Posterior cingulate gyrus (tissue), 11 donors: ENCODE results near the gene KLHL24.
"Not testable (repeated sequence)": the region's sequence is repeated elsewhere in the genome, so short reads cannot be mapped to it uniquely, and the experiment has no call there.

Source experiments
- DNase-seq, 10 donors: peaks; one replicate each; pipeline versions ENCODE4 v3.0.0 to v3.0.0-alpha.2; 2020 to 2021; ENCODE audit warnings: mixed read lengths in 3 of 10
- intact Hi-C: fragments of 100-400 bp; cut with DNase I; formaldehyde crosslinking; loops from one replicate; pipeline ENCODE4 v1.15.1; 2023

KLHL24 gene

GRCh38 chr3:183690402-183690995, 55.1 kb downstream of the KLHL24 start:
- DNase-seq: no peak
- intact Hi-C loops: loop anchor here (10.0 kb wide), 1 partner anchor 186 kb away; no protein-coding TSS in a partner anchor

- DNase-seq: no peak
- intact Hi-C loops: loop anchor here (10.0 kb wide), 1 partner anchor 188 kb away; no protein-coding TSS in a partner anchor
Measured at GRCh38 chr3:183692436-183692835, 57.0 kb downstream of the KLHL24 start.

- intact Hi-C loops: loop anchor here (10.0 kb wide), 1 partner anchor 191 kb away; no protein-coding TSS in a partner anchor
- no peak for DNase-seq
Measured at GRCh38 chr3:183695569-183696364, 60.3 kb downstream of the KLHL24 start.

- DNase-seq: no peak
- intact Hi-C loops: loop anchor here (10.0 kb wide), 1 partner anchor 192 kb away; no protein-coding TSS in a partner anchor
Measured at GRCh38 chr3:183697123-183697609, 61.7 kb downstream of the KLHL24 start.

- peak in 9 of 10 donors; percentile 40 to 95 (median 59) for DNase-seq
- intact Hi-C loops: loop anchor here (1.0 to 10.0 kb wide), 2 partner anchors 61 to 193 kb away; no protein-coding TSS in a partner anchor
Measured at GRCh38 chr3:183697610-183698317, 62.3 kb downstream of the KLHL24 start, which contains the start of gene YEATS2. Gene YEATS2, plus strand, starts transcription at chr3:183697797. Its CDS starts 17,366 bp downstream, at chr3:183715163.

DNA sequence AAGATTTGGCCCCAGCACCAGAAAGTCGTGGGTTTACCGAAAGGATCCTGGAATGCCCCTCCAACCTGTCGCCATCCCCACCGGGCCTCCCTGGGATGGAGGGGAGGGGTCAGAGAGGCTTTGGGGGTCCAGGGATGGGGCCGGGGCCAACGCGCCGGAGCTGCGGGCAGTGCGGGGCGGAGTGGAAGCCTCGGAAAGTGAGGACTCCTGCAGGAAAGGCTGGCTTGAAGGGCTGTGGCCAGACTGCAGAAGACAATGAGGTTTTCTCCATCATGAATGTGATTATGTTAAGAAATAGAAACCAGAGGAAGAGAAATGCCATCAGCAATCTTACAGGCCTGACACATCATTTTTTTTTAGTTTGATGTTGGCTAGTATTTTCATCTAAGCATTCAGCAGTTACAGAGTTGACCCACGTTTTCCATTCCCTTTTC, 62.9 kb downstream of the KLHL24 start:
- peak in 7 of 10 donors; percentile 10 to 88 (median 29) for DNase-seq
- intact Hi-C loops: loop anchor here (1.0 to 10.0 kb wide), 2 partner anchors 62 to 194 kb away; no protein-coding TSS in a partner anchor

DNA sequence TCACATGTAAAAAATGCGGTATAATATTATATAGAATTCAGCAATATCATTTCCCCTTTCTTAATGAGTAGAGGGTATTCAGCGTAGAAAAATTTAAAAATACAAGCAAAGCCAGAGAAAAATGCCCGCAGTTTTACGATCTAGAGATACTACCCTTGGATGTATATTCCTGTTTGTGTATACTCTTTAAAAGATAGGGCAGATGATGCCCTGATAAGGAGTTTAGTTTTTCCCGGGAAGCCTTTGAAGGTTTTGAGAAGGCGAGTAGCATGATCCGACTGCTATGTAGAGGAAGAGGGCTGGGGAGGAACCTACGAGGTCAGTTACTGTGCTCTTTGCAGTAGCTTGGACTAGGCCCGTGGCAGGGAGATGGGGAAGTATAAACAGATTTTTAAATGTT, 63.3 kb downstream of the KLHL24 start:
- intact Hi-C loops: loop anchor here (1.0 to 10.0 kb wide), 2 partner anchors 62 to 194 kb away; no protein-coding TSS in a partner anchor

DNA sequence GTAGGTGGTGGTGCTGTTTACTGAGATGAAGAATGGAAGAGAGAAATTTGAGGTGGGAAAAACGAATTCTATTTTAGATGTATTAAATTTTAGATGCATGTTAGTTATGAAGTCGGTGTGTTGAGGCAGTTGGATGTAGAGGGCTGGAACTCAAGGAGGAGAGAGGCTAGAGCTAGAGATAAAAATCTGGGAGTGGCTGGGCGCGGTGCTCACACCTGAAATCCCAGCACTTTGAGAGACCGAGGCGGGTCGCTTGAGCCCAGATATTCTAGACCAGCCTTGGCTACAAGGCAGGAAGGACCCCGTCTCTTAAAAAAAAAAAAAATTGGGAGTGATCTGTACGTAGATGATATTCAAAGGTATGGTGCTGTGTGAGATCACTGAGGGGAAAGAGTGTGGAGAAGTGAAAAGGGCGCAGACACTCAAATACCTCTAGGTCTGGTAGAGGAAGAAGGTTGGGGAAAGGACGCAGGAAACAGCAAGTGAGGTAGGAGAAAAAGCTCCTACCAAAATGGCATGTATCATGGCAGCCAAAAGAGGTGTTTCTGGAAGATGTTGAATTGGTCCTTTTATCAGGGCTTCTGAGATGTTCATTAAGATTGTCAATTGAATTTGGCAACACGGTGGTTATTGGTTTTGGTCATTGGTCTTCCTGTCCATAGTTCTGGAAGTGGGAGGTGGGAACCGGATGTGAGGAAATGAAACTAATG, 64.0 kb downstream of the KLHL24 start:
- intact Hi-C loops: loop anchor here (10.0 kb wide), 1 partner anchor 195 kb away; no protein-coding TSS in a partner anchor
- no peak for DNase-seq

More for the DNA sequence above, 63.3 kb downstream of the KLHL24 start:
- no peak for DNase-seq

DNA sequence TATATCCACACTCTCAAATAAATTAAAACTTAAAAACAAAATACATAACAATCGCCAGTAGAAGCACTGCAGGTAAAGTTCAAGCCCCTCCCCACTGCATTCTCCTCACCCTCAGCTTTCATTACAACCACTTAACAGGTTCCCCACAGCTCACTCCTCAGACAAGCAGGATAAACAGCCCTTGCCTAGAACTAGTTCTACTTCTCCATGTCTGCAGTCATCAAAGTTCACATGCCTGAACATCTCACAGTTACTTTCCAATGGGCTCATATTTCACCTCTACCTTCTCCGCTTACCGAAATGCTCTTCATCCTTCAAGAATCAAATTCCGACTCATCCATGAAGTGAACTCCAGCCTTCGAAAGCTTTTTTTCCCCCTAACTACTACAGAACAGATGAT, 66.3 kb downstream of the KLHL24 start:
- no peak for DNase-seq
- intact Hi-C loops: no loop called here

- intact Hi-C loops, DNase-seq: not testable (repeated sequence)
Measured at GRCh38 chr3:183703892-183704291, 68.5 kb downstream of the KLHL24 start.

DNA sequence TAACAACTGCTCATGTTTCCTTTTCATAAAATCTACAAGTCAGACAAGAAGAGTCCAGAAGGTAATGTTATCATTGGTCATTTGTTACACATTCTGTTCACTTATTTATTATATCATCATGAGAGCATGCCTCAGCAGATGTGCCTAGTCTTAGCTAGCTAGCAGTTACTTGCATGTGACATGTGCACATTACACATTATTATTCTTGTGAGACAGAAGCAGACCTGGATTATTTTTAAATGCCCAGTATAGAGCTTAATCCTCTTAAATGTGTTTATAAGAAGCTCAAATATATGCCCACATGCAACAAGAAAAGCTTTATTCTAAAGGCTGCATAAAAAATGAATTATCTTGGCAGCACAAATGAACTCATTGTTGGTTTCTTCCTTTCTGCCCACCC, 74.8 kb downstream of the KLHL24 start:
- intact Hi-C loops: no loop called here
- DNase-seq: no peak

- DNase-seq: no peak
- intact Hi-C loops: no loop called here
Measured at GRCh38 chr3:183711516-183711915, 76.1 kb downstream of the KLHL24 start.

GRCh38 chr3:183714622-183715021, 79.2 kb downstream of the KLHL24 start:
- DNase-seq: no peak
- intact Hi-C loops: no loop called here

- DNase-seq: no peak
- intact Hi-C loops: no loop called here
Measured at GRCh38 chr3:183718012-183718411, 82.6 kb downstream of the KLHL24 start.

GRCh38 chr3:183725387-183725786, 90.0 kb downstream of the KLHL24 start:
- intact Hi-C loops: no loop called here
- DNase-seq: no peak

GRCh38 chr3:183728204-183728603, 92.8 kb downstream of the KLHL24 start:
- intact Hi-C loops: no loop called here
- no peak for DNase-seq

GRCh38 chr3:183730361-183730760, 94.9 kb downstream of the KLHL24 start:
- intact Hi-C loops: no loop called here
- DNase-seq: no peak

DNA sequence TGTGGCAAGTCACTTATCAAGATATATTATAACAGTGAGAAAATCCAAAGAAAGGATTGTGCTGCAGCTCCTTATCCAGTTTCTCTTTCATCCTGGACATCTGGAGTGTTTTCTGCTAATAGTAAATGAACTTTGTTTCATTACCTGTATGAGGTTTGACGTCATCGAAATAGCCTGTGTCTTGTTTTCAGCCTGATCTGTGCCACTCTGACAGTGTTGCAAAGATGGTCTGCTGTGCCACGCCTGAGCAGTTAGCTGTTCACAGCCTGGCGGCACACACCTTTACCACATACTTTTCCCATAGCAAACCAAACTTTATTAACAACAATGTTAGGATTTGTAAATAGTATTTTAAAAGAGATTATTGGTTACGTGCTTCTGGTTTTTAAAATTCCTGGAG, 96.2 kb downstream of the KLHL24 start:
- no peak for DNase-seq
- intact Hi-C loops: no loop called here

GRCh38 chr3:183733553-183733952, 98.1 kb downstream of the KLHL24 start:
- intact Hi-C loops: no loop called here
- no peak for DNase-seq
